ENCODE results near the gene OR6X1.

DNA sequence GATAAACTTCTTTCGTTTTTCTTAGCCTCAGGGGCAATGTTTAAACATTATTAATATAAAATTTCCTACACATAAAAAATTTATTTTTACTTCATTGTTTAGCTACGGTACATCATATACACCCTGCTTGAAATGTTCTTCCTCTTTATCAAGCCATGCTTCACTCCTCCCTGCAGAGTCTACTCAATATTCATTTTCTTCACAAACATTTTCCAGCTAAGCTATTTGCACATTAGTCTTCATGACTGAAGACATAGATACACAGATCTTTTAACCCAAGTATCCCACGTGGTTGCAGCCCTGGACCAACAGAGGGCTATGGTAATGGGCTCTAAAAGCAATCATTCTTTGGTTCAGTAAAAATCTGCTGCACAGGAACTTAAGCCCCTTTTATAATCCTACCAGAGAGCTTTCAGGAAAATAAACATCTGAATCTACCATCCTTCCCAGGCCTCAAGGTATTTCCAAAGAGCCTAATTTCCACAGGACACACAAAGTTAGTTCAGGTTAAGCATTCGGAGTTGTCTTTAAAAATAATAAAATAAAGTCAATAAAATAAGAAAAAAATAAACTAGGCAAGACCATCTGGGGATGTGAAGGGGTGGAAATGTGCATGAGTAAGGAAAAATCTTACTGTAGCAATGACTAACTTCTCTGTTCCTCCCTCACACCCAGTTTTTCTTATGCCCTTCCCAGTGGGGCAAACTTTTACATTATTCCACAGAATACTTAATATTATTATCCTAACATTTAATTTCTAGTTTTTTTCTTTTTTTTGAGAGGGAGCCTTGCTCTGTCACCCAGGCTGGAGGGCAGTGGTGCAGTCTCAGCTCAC lies 21.6 kb upstream of the OR6X1 start:
- no peak for TF ChIP-seq POLR2AphosphoS5 (IDR thresholded peaks at IDR 0.05; ENCODE audit: borderline replicate concordance, low read depth, low read length)
- no peak for TF ChIP-seq EZH2 (IDR thresholded peaks at IDR 0.05)
- TF ChIP-seq FOXP2 (optimal IDR thresholded peaks at IDR 0.05; ENCODE audit: control extremely low read depth, extremely low read length, insufficient read depth), result no peak

Measured in SK-N-MC (cell line).